ENCODE measurements around the gene B3GNT3.

DNA sequence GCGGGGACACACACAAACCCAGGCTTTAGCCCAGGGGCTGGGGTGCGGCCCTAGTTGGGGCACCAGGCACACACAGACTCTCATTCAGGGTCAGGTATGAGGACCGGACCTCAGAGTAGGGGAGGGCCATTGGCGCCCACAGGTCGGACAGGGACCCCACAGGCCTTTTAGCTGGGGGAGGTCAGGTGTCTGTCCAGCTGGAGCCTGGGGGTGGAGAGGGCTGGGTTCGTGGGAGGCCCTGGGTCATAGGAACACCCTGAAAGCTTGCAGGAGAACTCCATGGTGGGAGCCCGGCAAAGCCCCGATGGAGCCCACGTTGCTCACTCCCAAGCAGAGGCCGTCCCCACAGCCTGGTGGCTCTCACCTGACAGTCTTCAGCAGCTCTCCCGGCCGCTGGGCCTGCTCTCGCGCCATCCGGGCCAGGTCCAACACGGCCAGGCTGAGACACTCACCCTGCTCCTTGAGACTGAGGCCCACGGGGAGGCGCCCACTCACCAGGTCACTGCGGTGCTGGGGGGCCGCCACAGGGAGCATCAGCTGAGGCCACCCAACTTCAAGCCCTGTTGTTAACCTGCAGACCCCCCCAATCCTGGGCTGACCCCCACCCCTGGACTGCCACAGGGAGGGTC lies 47.8 kb downstream of the B3GNT3 start:
- TF ChIP-seq YY1 (IDR thresholded peaks at IDR 0.05; ENCODE audit: low read depth) (no peak), REST (IDR thresholded peaks at IDR 0.05; ENCODE audit: low read depth) (no peak), CEBPB (IDR thresholded peaks at IDR 0.05) (no peak), CREB1 (IDR thresholded peaks at IDR 0.05; ENCODE audit: low read depth) (no peak), TAF1 (IDR thresholded peaks at IDR 0.05; ENCODE audit: low read depth) (no peak), EGR1 (IDR thresholded peaks at IDR 0.05) (no peak), EP300 (IDR thresholded peaks at IDR 0.05; ENCODE audit: borderline replicate concordance) (no peak), NFIC (IDR thresholded peaks at IDR 0.05) (no peak), TEAD4 (IDR thresholded peaks at IDR 0.05) (no peak), ZBTB7A (IDR thresholded peaks at IDR 0.05; ENCODE audit: low read depth) (no peak), RAD21 (IDR thresholded peaks at IDR 0.05; ENCODE audit: low read depth) (no peak), TCF12 (IDR thresholded peaks at IDR 0.05; ENCODE audit: low read depth) (no peak)
- TF ChIP-seq, protein P1, sequence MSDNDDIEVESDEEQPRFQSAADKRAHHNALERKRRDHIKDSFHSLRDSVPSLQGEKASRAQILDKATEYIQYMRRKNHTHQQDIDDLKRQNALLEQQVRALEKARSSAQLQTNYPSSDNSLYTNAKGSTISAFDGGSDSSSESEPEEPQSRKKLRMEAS (IDR thresholded peaks at IDR 0.05) = no peak
